Fibroblast of upper back skin (primary cell): ENCODE measurements around the gene CHMP3.
"Not testable (repeated sequence)": the region's sequence is repeated elsewhere in the genome, so short reads cannot be mapped to it uniquely, and the experiment has no call there.

Source experiments
- DNase-seq: peaks from one replicate; pipeline ENCODE4 v3.0.0-alpha.2; 2013

Gene CHMP3

GRCh38 chr2:86562922-86563649, at the start of gene CHMP3:
TSS of gene CHMP3 (minus strand) at chr2:86563443. CDS start at chr2:86563348, 95 bp downstream.
- DNase-seq = peak; percentile 98

GRCh38 chr2:86610871-86611270, 47.6 kb upstream of the CHMP3 start:
- DNase-seq = no peak

DNA sequence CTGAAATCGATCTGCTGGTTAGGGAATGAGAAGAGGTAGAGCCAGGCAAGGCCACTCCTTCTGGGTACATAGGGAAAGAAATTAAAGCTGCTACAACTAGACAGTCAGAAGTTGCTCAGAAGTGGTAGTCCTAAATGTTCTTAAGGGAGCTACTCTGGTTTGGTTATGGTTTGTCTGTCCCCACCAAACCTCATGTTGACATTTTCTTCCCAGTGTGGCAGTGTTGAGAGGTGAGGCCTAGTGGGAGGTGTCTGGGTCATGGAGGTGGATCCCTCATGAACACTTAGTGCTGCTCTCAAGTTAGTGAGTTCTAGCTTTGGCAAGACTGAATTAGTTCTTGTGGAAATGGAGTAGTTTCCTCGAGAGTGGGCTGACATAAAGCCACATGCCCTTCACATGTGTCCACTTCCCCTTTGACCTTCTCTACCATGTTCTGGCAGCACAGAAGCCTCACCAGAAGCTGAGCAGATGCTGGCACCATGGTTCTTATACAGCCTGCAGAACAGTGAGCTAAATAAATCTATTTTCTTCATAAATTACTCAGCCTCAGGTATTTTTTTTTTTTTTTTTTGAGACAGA, 45.7 kb upstream of the CHMP3 start:
- DNase-seq = no peak

DNA sequence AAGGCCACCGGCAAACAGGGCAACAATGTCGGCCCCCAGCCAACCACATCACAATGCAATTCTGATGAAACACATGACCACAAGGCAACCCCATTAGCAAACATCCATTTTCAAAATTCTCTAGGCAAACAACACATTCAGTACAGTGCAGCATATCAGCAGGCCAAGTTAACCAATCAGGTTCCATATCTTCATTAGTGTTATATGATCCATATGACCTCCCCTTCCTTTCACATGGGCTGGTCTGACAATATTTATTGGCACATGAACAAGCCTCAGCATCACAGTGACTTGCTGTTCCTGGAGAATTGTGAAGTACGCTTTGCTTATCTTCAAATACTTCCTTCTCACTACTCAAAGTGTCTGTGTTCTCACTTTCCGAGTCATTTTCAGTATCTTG, 40.7 kb upstream of the CHMP3 start:
- no peak for DNase-seq

DNA sequence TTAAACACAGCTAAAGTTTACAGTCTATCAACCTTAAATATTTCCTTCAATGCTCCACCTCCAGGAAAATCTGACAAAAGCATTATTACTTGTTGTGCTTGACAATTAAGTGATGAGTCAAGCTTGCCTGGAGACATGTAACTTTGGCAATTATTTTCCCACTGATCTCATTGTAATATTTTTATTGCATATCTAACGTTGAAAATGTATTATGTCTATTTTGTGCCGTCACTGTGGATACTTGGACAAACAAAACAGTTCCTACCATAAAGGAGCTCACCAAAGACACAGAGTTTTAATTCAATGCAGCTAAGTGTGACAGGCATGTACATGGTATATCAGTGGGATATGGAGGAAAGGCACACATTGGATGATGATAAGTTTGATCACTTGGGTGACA, 35.7 kb upstream of the CHMP3 start:
- DNase-seq = no peak

GRCh38 chr2:86596118-86596517, 32.9 kb upstream of the CHMP3 start:
- no peak for DNase-seq

DNA sequence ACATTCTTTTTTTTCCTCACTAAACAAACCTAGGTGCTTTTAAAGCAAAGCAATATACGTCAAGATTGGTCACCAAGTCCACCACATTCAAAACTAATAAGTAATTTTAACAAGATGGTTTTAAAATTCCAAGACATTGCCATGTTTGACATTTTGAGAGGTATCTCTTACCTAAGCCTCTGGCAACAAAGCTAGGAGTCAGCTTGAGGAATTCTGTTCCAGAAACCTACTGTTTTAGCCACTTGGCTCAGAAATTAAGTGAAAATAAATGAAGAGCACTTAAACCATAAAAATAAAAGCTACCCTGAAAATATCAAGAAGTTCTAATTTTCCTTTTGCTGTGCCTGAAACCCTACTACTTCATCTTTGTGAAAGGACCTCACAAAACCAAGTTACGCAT, 30.0 kb upstream of the CHMP3 start:
- no peak for DNase-seq

DNA sequence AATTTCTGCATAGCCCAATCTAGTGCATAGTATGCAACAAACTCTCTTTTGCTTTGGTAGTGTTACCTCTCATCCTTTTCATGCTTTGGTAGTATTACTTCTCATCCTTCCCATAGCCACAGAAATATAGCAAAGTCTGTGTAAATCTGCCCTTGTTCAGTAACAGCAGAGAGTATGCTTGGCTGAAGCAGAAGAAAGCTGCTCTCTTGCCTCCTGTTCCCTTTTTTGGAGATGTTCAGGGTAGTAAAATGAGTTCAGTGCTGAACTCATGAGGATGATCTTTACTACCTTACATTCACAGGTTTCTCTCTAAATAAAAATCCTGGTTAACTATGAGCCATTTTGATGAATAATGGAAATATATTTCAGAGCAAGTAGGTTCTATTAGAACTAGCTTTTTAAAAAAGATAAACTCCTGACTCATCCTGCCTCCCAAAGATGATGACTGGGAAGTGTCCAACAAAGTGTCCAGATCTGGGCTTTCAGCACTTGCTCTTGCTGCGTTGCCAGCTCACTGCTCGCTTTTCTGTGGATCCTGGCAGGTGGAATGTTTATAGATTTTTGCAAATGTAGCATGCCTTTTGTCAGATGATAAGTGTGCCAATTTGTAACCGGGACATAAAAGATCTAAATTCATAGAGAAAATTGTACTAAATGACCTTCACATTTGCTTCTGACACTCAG, 29.4 kb upstream of the CHMP3 start:
- peak; percentile 4 for DNase-seq

- not testable (repeated sequence) for DNase-seq
These were observed 26.5 kb upstream of the CHMP3 start for GRCh38 chr2:86589701-86590100.

GRCh38 chr2:86584151-86584913, 21.1 kb upstream of the CHMP3 start:
- no peak for DNase-seq

DNA sequence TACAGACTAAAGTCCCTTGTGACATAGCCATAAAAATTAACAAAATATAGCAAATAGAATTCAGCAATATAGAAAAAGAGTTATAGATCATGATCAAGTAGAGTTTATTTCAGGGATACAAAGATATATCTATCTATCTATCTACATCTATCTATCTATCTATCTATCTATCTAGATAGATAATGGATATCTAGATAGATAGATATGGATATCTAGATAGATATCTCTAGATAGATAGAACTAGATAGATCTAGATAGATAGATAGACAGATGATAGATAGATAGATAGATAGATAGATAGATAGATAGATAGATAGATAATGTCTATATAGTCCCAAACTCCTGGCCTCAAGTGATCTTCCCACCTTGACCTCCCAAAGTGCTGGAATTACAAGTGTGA, 17.3 kb upstream of the CHMP3 start:
- DNase-seq = no peak

DNA sequence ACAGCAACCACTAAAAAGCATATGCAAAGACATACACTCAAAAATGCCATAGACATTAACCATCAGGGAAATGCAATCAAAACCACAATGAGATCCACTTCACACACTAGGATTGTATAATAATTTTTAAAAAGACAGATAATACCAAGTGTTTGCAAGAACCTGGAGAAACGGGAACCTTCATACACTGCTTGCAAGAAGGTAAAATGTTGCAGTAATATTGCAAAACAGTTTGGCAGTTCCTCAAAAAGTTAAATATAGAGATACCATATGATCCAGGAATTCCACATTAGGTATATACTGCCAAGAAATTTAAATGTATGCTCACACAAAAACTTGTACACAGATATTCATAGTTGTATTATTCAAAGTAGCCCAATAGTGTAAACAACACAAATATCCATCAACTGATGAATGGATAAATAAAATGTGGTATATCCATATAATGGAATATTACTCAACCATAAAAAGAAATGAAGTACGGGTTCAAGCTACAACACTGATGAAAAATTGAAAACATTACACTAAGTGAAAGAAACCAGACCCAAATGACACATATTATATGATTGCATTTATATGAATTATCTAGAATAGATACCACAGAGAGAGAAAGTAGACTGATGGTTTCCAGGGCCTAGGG, 14.7 kb upstream of the CHMP3 start:
- DNase-seq = no peak

DNA sequence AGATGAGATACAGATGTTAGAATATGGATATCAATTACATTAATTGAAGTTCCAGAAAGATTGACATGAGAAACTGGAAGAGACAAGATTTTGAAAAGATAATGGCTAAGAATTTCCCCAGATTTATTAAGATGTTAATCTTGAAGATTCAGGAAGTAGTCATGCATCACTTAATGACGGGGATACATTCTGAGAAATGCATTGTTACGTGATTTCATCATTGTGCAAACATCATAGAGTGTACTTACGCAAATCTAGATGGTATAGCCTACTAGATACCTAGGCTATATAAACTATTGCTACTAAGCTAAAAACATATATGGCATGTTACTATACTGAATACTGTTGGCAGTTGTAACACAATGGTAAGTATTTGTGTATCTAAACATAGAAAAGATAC, 6.8 kb upstream of the CHMP3 start:
- DNase-seq = no peak

- no peak for DNase-seq
These were observed 3.6 kb upstream of the CHMP3 start for GRCh38 chr2:86566821-86567190.

DNA sequence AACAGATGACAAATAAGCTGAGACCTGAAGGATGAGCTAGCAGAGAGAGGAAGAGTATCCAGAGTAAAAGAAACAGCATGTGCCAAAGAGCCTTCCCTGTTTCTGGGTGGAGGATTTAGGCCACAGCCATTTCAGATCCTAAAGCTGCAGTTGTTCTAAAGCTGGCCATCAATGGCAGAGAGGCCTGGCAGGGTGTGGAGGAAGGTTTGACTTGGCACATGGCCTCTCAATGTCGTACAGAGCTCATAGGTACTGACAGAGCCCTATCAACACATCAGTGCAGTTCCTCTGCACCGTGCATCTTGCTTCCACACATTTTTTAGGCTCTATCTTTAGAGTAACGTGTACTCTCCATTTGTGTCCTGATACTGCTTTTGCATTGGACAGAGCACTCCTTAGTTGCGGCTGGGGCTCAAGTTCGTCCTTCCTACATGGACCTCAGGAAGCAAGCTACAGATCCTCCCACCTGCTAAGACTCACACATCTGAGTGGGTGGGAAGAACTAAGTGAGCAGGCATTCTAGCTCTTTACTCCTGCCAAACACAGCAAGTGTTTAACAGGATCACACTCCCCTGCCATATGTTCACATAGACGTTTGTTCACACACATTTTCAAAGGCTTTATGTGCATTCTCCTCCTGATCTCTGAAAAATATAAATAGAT, 3.0 kb upstream of the CHMP3 start:
- DNase-seq = no peak

DNA sequence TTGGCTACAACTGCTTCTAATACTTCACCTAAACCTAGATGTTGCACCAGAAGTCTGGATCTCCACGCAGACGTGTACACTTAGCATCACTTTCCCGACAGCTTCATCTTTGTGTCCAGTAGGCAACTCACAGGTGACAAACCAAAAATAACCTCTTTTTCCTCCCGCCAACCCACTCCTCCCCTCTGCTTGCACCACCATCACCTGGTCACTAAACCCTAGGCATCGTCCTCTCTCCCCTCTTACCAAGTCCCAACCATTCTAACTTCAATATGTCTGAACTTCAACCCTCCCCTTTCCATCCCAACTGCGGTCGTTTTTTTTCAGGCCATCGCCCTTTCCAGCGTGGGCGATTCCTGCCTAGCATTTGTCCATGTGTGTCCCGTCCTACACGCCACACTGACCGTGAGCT, 413 bp upstream of the CHMP3 start:
- DNase-seq = no peak

DNA sequence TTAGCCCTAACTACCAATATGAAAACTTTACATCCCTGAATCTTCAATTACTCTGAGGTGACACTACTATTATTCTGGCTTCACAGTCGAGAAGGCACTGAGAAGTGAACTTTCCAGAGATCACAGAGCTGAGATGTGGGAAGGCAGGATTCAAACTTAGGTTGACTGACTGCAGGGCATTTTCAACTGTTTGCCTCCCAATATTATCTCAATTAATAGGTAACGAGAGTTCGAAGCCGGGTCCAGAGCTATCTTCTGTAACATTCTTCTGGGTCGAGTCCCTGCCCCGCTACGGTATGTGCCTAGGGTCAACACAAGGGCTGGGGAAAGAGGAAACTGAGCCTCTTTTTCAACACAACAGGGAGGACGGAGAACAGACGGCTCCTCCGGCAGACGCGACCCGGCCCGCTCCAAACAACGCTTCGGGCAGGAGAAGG, 740 bp downstream of the CHMP3 start:
- DNase-seq = no peak

GRCh38 chr2:86557836-86558235, 5.4 kb downstream of the CHMP3 start:
- no peak for DNase-seq

- no peak for DNase-seq
These were observed 6.7 kb downstream of the CHMP3 start for GRCh38 chr2:86556508-86556907.

- DNase-seq = no peak
These were observed 10.4 kb downstream of the CHMP3 start for GRCh38 chr2:86552889-86553288.

GRCh38 chr2:86549963-86550725, 13.1 kb downstream of the CHMP3 start:
- DNase-seq = not testable (repeated sequence)

GRCh38 chr2:86549440-86549839, 13.8 kb downstream of the CHMP3 start:
- DNase-seq = not testable (repeated sequence)
